B cell (primary cell): ENCODE results near the gene CATSPERB. TPM values are rescaled to one million over a fixed set of nuclear protein-coding genes. Genes with fewer than 3 reads are reported as not detected.

Experiments used
- ATAC-seq: fragments of 200-7000 bp; cut with Tn5 transposase; one replicate; pipeline ENCODE4 v1.10.0; 2021; ENCODE audit warnings: low read depth, mild to moderate bottlenecking, moderate number of reproducible peaks, moderate library complexity
- CTCF ChIA-PET: fragments of 350-600 bp; sonication (Branson Sonifier 250); formaldehyde crosslinking; loops from one replicate; lab custom pipeline; 2021; ENCODE audit warnings: antibody characterized with exemption, inconsistent platforms; lab: Charles Lee
- POLR2A ChIA-PET: fragments of 350-600 bp; sonication (Branson Sonifier 250); formaldehyde crosslinking; loops from one replicate; lab custom pipeline; 2021; ENCODE audit warnings: antibody characterized with exemption; lab: Charles Lee
- DNase-seq: peaks from one replicate; pipeline ENCODE4 v3.0.0; 2013
- H2AFZ ChIP-seq: 2 replicates; pipeline ENCODE4 v1.6.1; 2012; ENCODE audit warnings: mild to moderate bottlenecking, low read depth, low read length; ENCODE audit not compliant: insufficient read depth, poor library complexity, severe bottlenecking
- H3K27ac ChIP-seq, 2 donors: 1 replicate in 1 of 2; 2 replicates in 1 of 2; pipeline ENCODE4 v1.5.1; 2012 to 2013; ENCODE audit warnings: low read length in 2 of 2, mild to moderate bottlenecking in 2 of 2, moderate library complexity in 1 of 2
- H3K27me3 ChIP-seq, 4 experiments: fragments of 200-600 bp in 1 of 4; sonication (generic) in 1 of 4; replicated peaks in 1 of 4; 1 replicate in 2 of 4; 2 replicates in 2 of 4; pipeline versions ENCODE4 v1.6.1 to v1.7.0; 2013 to 2016; ENCODE audit warnings: low read length in 3 of 4, mild to moderate bottlenecking in 2 of 4, mixed read lengths in 1 of 4, moderate library complexity in 1 of 4; ENCODE audit not compliant: insufficient read depth in 4 of 4, control insufficient read depth in 3 of 4; ENCODE audit errors: control extremely low read depth in 1 of 4
- H3K36me3 ChIP-seq, 2 experiments: replicated peaks in 1 of 2; 1 replicate in 1 of 2; 2 replicates in 1 of 2; pipeline versions ENCODE4 v1.6.1 to v1.7.1; 2013; ENCODE audit warnings: low read length in 1 of 2; ENCODE audit not compliant: insufficient read depth in 2 of 2, control insufficient read depth in 1 of 2; ENCODE audit errors: control extremely low read depth in 1 of 2, extremely low read depth in 1 of 2
- H3K4me1 ChIP-seq, 2 donors: fragments of 200-600 bp in 1 of 2; sonication (generic) in 1 of 2; 1 replicate in 1 of 2; 2 replicates in 1 of 2; pipeline versions ENCODE4 v1.5.1 to v1.6.1; 2013 to 2017; ENCODE audit warnings: low read length in 2 of 2; ENCODE audit not compliant: control insufficient read depth in 2 of 2, insufficient read depth in 2 of 2
- H3K4me2 ChIP-seq: replicated peaks from 2 replicates; pipeline ENCODE3; 2012; ENCODE audit warnings: mild to moderate bottlenecking, low read depth, low read length; ENCODE audit not compliant: poor library complexity, severe bottlenecking
- H3K4me3 ChIP-seq, 5 experiments: fragments of 200-600 bp in 1 of 5; sonication (generic) in 1 of 5; 1 replicate in 3 of 5; 2 replicates in 2 of 5; pipeline versions ENCODE4 v1.5.1 to v1.7.0; 2011 to 2016; ENCODE audit warnings: low read length in 4 of 5, mild to moderate bottlenecking in 4 of 5, low read depth in 2 of 5, control low read depth in 1 of 5, moderate library complexity in 1 of 5; ENCODE audit not compliant: insufficient read depth in 1 of 5; ENCODE audit errors: control extremely low read depth in 1 of 5, extremely low read depth in 1 of 5
- H3K79me2 ChIP-seq: fragments of 200-600 bp; sonication (generic); one replicate; pipeline ENCODE4 v1.6.0; 2016; ENCODE audit warnings: low read length; ENCODE audit not compliant: control insufficient read depth, insufficient read depth
- H3K9ac ChIP-seq: fragments of 200-600 bp; sonication (generic); 2 replicates; pipeline ENCODE4 v1.6.1; 2017; ENCODE audit warnings: mild to moderate bottlenecking, low read length, moderate library complexity
- H3K9me3 ChIP-seq, 3 donors: one replicate each; pipeline versions ENCODE4 v1.6.1 to v1.7.1; 2013; ENCODE audit warnings: low read length in 2 of 3; ENCODE audit not compliant: control insufficient read depth in 2 of 3, insufficient read depth in 1 of 3; ENCODE audit errors: control extremely low read depth in 1 of 3
- H4K20me1 ChIP-seq: 2 replicates; pipeline ENCODE4 v1.6.0; 2012; ENCODE audit warnings: mild to moderate bottlenecking, low read length; ENCODE audit not compliant: insufficient read depth, control insufficient read depth, poor library complexity, severe bottlenecking
- H3K27ac Mint-ChIP-seq: one replicate; pipeline ENCODE4 v1.8.0; 2021; ENCODE audit warnings: mixed read lengths
- H3K27me3 Mint-ChIP-seq: one replicate; pipeline ENCODE4 v1.8.0; 2021; ENCODE audit warnings: mixed read lengths
- H3K4me1 Mint-ChIP-seq: one replicate; pipeline ENCODE4 v1.8.0; 2021; ENCODE audit warnings: mixed read lengths
- H3K4me3 Mint-ChIP-seq: one replicate; pipeline ENCODE4 v1.8.0; 2021; ENCODE audit warnings: mixed read lengths
- H3K9me3 Mint-ChIP-seq: one replicate; pipeline ENCODE4 v1.8.0; 2022; ENCODE audit warnings: mixed read lengths; ENCODE audit not compliant: insufficient read depth
- CTCF ChIP-seq: fragments of 200-600 bp; IDR thresholded peaks from one replicate; pipeline ENCODE4 v1.8.0; 2022; ENCODE audit warnings: antibody characterized with exemption, mild to moderate bottlenecking
- EZH2 ChIP-seq: IDR thresholded peaks from 2 replicates; pipeline ENCODE4 v1.6.1; 2012; ENCODE audit warnings: borderline replicate concordance, low read depth, mild to moderate bottlenecking, moderate library complexity, low read length; ENCODE audit not compliant: insufficient read depth, poor library complexity, severe bottlenecking
- WGBS: methylation state at CpG from one replicate; pipeline ENCODE4 v1.1.5; 2013; ENCODE audit warnings: missing lambda C conversion rate; ENCODE audit not compliant: insufficient coverage; 5-methylcytosine and 5-hydroxymethylcytosine counted together
- intact Hi-C: fragments of 100-400 bp; cut with micrococcal nuclease; formaldehyde crosslinking; loops from one replicate; pipeline ENCODE4 v1.10.0; 2022
- polyA plus RNA-seq: library from polyadenylated mRNA; depleted of rRNA; stranded (reverse); fragments of >200 nt; gene quantifications from 2 replicates; pipeline ENCODE4 v1.2.3, GENCODE V29; 2012
- total RNA-seq, 2 donors: library from RNA; stranded (reverse); fragments of 120-200 nt in 1 of 2; gene quantifications; 1 replicate in 1 of 2; 2 replicates in 1 of 2; pipeline versions ENCODE4 v1.2.3 to v1.2.4, GENCODE V29; 2013 to 2022

CATSPERB gene
- total and polyA plus RNA-seq, 2 donors (not counting 1 experiment from before 2014, with no cell fraction given): 0.12 to 0.18 TPM

- H3K27ac ChIP-seq: no peak overlapping the region
Observed at GRCh38 chr14:91555531-91555930, 176.4 kb downstream of the CATSPERB start.

More at GRCh38 chr14:91555531-91555930, 176.4 kb downstream of the CATSPERB start:
- Mint-ChIP-seq H3K27ac (no peak overlapping the region), H3K27me3 (peaks cover 25% of the 10 kb centered on the region), H3K9me3 (no peaks in the 10 kb centered on the region), H3K4me3 (no peak overlapping the region), H3K4me1 (no peaks in the 10 kb centered on the region)
- 100% methylated on average over 1 of the region's 2 CpGs for WGBS
- ATAC-seq (no peak), DNase-seq (no peak)
- no peaks in the 10 kb centered on the region for H3K4me1 ChIP-seq
- H3K9me3 ChIP-seq: peaks cover 0 to 8% (median 0%) of the 10 kb centered on the region in 3 donors
- intact Hi-C loops: no loop called here
- peaks cover 0 to 8% (median 2%) of the 10 kb centered on the region in 4 experiments for H3K27me3 ChIP-seq
- no peak overlapping the region for H3K4me2 ChIP-seq
- H3K9ac ChIP-seq: no peak overlapping the region
- no peak overlapping the region for H3K4me3 ChIP-seq
- H4K20me1 ChIP-seq: no peaks in the 10 kb centered on the region
- no peaks in the 10 kb centered on the region for H3K79me2 ChIP-seq
- H2AFZ ChIP-seq: no peak overlapping the region
- H3K36me3 ChIP-seq: no peaks in the 10 kb centered on the region
- ChIA-PET POLR2A (no interaction called here), CTCF (no interaction called here)
- TF ChIP-seq CTCF (no peak), EZH2 (no peak)
